ENCODE measurements around the gene METTL25B.

The METTL25B gene

GRCh38 chr1:156745881-156746280 is 17.6 kb downstream of the METTL25B start:
- H3K4me3 ChIP-seq (ENCODE audit: low read depth in 1 of 2, low read length in 1 of 2) = peak overlapping the region in 1 of 2 experiments; percentile 55
- H3K27ac ChIP-seq = peak overlapping the region; percentile 90
- peaks cover 20% of the 10 kb centered on the region for H3K36me3 ChIP-seq
- no peak for TF ChIP-seq CTCF (IDR thresholded peaks at IDR 0.05)
- peaks cover 76 to 78% of the 10 kb centered on the region in 2 experiments for H3K4me1 ChIP-seq (ENCODE audit: control insufficient read depth in 1 of 2, insufficient read depth in 1 of 2, low read depth in 1 of 2, low read length in 1 of 2)
- no peaks in the 10 kb centered on the region for H3K27me3 ChIP-seq
- H3K9me3 ChIP-seq = no peaks in the 10 kb centered on the region

GRCh38 chr1:156746406-156746727 is 18.1 kb downstream of the METTL25B start:
- peak overlapping the region; percentile 44 to 55 for H3K4me3 ChIP-seq (ENCODE audit: low read depth in 1 of 2, low read length in 1 of 2)
- H3K36me3 ChIP-seq = peaks cover 20% of the 10 kb centered on the region
- peak overlapping the region; percentile 90 for H3K27ac ChIP-seq
- no peaks in the 10 kb centered on the region for H3K9me3 ChIP-seq
- no peaks in the 10 kb centered on the region for H3K27me3 ChIP-seq
- peaks cover 76 to 77% of the 10 kb centered on the region in 2 experiments for H3K4me1 ChIP-seq (ENCODE audit: control insufficient read depth in 1 of 2, insufficient read depth in 1 of 2, low read depth in 1 of 2, low read length in 1 of 2)
- no peak for TF ChIP-seq CTCF (IDR thresholded peaks at IDR 0.05)

- H3K27ac ChIP-seq = peak overlapping the region; percentile 90
- H3K4me1 ChIP-seq (ENCODE audit: control insufficient read depth in 1 of 2, insufficient read depth in 1 of 2, low read depth in 1 of 2, low read length in 1 of 2) = peaks cover 72 to 74% of the 10 kb centered on the region in 2 experiments
- H3K27me3 ChIP-seq = no peaks in the 10 kb centered on the region
- peaks cover 20% of the 10 kb centered on the region for H3K36me3 ChIP-seq
- peak overlapping the region; percentile 44 to 91 for H3K4me3 ChIP-seq (ENCODE audit: low read depth in 1 of 2, low read length in 1 of 2)
- H3K9me3 ChIP-seq = no peaks in the 10 kb centered on the region
- TF ChIP-seq CTCF (IDR thresholded peaks at IDR 0.05) = no peak
Observed at GRCh38 chr1:156746728-156747631, 18.7 kb downstream of the METTL25B start.

- H3K4me1 ChIP-seq (ENCODE audit: control insufficient read depth in 1 of 2, insufficient read depth in 1 of 2, low read depth in 1 of 2, low read length in 1 of 2) = peaks cover 82 to 83% of the 10 kb centered on the region in 2 experiments
- H3K4me3 ChIP-seq (ENCODE audit: low read depth in 1 of 2, low read length in 1 of 2) = peak overlapping the region; percentile 83 to 91
- H3K36me3 ChIP-seq = peaks cover 15% of the 10 kb centered on the region
- TF ChIP-seq CTCF (IDR thresholded peaks at IDR 0.05) = no peak
- H3K9me3 ChIP-seq = no peaks in the 10 kb centered on the region
- H3K27me3 ChIP-seq = no peaks in the 10 kb centered on the region
- peak overlapping the region; percentile 90 for H3K27ac ChIP-seq
Observed at GRCh38 chr1:156747742-156748669, 19.7 kb downstream of the METTL25B start.

GRCh38 chr1:156748670-156749418 is 20.6 kb downstream of the METTL25B start:
- Histone ChIP-seq H3K27me3 (no peaks in the 10 kb centered on the region), H3K27ac (peak overlapping the region; percentile 90), H3K36me3 (peaks cover 7% of the 10 kb centered on the region), H3K4me1 (ENCODE audit: control insufficient read depth in 1 of 2, insufficient read depth in 1 of 2, low read depth in 1 of 2, low read length in 1 of 2) (peaks cover 82 to 86% of the 10 kb centered on the region in 2 experiments), H3K4me3 (ENCODE audit: low read depth in 1 of 2, low read length in 1 of 2) (peak overlapping the region; percentile 83 to 91), H3K9me3 (no peaks in the 10 kb centered on the region)
- no peak for TF ChIP-seq CTCF (IDR thresholded peaks at IDR 0.05)
